22Rv1 (cell line): ENCODE results near the gene RCBTB1.
A peak's percentile ranks its signal among the peaks of the same experiment; 100 is the strongest.

Source experiments
- H3K27ac ChIP-seq: fragments of 450-650 bp; 2 replicates; pipeline ENCODE4 v1.5.1; 2017
- CTCF ChIP-seq: fragments of 450-650 bp; IDR thresholded peaks from 2 replicates; pipeline ENCODE4 v1.5.1; 2017; ENCODE audit warnings: mild to moderate bottlenecking
- ZFX ChIP-seq: fragments of 450-650 bp; IDR thresholded peaks from 2 replicates; pipeline ENCODE4 v1.6.1; 2017; ENCODE audit warnings: antibody characterized with exemption, borderline replicate concordance

RCBTB1 gene

GRCh38 chr13:49584771-49585182 lies 581 bp downstream of the RCBTB1 start:
- peak overlapping the region; percentile 81 for H3K27ac ChIP-seq

GRCh38 chr13:49580980-49581680 lies 4.2 kb downstream of the RCBTB1 start:
- TF ChIP-seq CTCF (no peak), ZFX (no peak)
- H3K27ac ChIP-seq: no peak overlapping the region

More at GRCh38 chr13:49584771-49585182, 581 bp downstream of the RCBTB1 start:
- TF ChIP-seq CTCF (no peak), ZFX (no peak)

GRCh38 chr13:49579501-49579900 lies 5.9 kb downstream of the RCBTB1 start:
- TF ChIP-seq CTCF: no peak
- no peak for TF ChIP-seq ZFX

GRCh38 chr13:49571299-49572240 lies 13.8 kb downstream of the RCBTB1 start:
- no peak overlapping the region for H3K27ac ChIP-seq
- TF ChIP-seq CTCF (no peak), ZFX (no peak)

More at GRCh38 chr13:49579501-49579900, 5.9 kb downstream of the RCBTB1 start:
- H3K27ac ChIP-seq: no peak overlapping the region

- no peak overlapping the region for H3K27ac ChIP-seq
- TF ChIP-seq CTCF: no peak
- TF ChIP-seq ZFX: no peak
Measured at GRCh38 chr13:49569993-49570689, 15.2 kb downstream of the RCBTB1 start.

- TF ChIP-seq CTCF (no peak), ZFX (no peak)
- H3K27ac ChIP-seq: no peak overlapping the region
Measured at GRCh38 chr13:49567491-49567890, 17.9 kb downstream of the RCBTB1 start.
